Activated T-cell treated with anti-CD3 and anti-CD28 coated beads, Interleukin-2, amount 50 U/mL, for 24 hours (primary cell): ENCODE measurements around the gene ANTXR1.
"Not testable (repeated sequence)": the region's sequence is repeated elsewhere in the genome, so short reads cannot be mapped to it uniquely, and the experiment has no call there.

Source experiments
- DNase-seq: peaks from one replicate; pipeline ENCODE4 v3.0.0-alpha.2; 2020
- H3K27ac Mint-ChIP-seq: 2 replicates; pipeline ENCODE4 v1.8.0; 2020; ENCODE audit warnings: mild to moderate bottlenecking, mixed read lengths
- H3K27me3 Mint-ChIP-seq: 2 replicates; pipeline ENCODE4 v1.8.0; 2020; ENCODE audit warnings: mixed read lengths
- H3K36me3 Mint-ChIP-seq: 2 replicates; pipeline ENCODE4 v1.8.0; 2020; ENCODE audit warnings: low read depth, mixed read lengths
- H3K4me1 Mint-ChIP-seq: 2 replicates; pipeline ENCODE4 v1.8.0; 2020; ENCODE audit warnings: low read depth, mixed read lengths
- H3K4me3 Mint-ChIP-seq: 2 replicates; pipeline ENCODE4 v1.8.0; 2020; ENCODE audit warnings: mild to moderate bottlenecking, moderate library complexity, mixed read lengths
- H3K9me3 Mint-ChIP-seq: 2 replicates; pipeline ENCODE4 v1.8.0; 2020; ENCODE audit warnings: mixed read lengths

The ANTXR1 gene

DNA sequence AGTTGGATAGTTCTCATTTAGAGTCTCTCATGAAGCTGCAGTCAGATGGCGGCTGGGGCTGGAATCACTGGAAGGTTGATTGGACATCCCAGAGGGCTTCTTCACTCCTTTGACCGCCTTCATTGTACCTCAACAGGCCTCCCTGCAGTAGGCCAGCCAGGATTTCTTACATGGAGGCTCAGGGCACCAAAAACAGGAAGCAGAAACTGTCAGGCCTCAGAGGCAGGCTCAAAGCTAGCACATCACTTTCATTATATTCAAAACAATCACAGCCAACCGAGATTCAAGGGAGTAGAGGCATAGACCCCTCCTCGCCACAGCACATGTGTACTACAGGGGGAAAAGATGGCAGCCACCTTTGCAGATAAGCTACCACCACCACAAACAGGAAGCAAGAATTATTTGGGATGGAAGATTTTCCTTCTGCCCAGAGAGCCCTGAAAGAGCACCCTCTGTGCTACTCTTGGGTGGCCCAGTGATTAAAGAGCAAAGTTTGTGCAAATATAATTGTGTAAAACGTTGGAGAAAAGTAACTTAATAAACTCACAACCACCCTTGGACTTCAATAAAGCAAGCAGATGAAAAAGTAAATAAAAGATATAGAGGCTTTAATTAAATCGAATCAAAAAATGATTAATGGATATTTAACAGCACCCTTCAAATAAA lies 218.8 kb downstream of the ANTXR1 start:
- H3K9me3 Mint-ChIP-seq: no peaks in the 10 kb centered on the region
- no peak overlapping the region for H3K4me3 Mint-ChIP-seq
- H3K4me1 Mint-ChIP-seq: no peaks in the 10 kb centered on the region
- peaks cover 22% of the 10 kb centered on the region for H3K27me3 Mint-ChIP-seq
- no peak overlapping the region for H3K27ac Mint-ChIP-seq
- no peaks in the 10 kb centered on the region for H3K36me3 Mint-ChIP-seq
- no peak for DNase-seq

DNA sequence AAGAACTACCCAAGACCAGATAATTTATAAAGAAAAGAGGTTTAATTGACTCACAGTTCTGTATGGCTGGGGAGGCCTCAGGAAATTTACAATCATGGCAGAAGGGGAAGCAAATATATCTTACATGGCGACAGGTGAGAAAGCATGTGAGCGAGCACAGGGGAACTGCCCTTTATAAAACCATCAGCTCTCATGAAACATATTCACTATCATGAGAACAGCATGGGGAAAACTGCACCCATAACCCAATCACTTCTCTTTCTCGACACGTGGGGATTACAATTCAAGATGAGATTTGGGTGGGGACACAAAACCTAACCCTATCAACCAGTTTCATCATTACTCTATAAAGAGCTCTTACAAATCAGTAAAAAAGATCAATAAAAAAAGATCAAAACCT lies 222.9 kb downstream of the ANTXR1 start:
- DNase-seq, H3K4me1 Mint-ChIP-seq, H3K27ac Mint-ChIP-seq, H3K4me3 Mint-ChIP-seq, H3K36me3 Mint-ChIP-seq, H3K9me3 Mint-ChIP-seq: not testable (repeated sequence)
- peaks cover 23% of the 10 kb centered on the region for H3K27me3 Mint-ChIP-seq

- Mint-ChIP-seq H3K4me3 (no peak overlapping the region), H3K36me3 (no peaks in the 10 kb centered on the region), H3K4me1 (no peaks in the 10 kb centered on the region), H3K27me3 (peaks cover 14% of the 10 kb centered on the region), H3K9me3 (no peaks in the 10 kb centered on the region), H3K27ac (no peak overlapping the region)
- no peak for DNase-seq
Observed at GRCh38 chr2:69237070-69237670, 224.2 kb downstream of the ANTXR1 start.

DNA sequence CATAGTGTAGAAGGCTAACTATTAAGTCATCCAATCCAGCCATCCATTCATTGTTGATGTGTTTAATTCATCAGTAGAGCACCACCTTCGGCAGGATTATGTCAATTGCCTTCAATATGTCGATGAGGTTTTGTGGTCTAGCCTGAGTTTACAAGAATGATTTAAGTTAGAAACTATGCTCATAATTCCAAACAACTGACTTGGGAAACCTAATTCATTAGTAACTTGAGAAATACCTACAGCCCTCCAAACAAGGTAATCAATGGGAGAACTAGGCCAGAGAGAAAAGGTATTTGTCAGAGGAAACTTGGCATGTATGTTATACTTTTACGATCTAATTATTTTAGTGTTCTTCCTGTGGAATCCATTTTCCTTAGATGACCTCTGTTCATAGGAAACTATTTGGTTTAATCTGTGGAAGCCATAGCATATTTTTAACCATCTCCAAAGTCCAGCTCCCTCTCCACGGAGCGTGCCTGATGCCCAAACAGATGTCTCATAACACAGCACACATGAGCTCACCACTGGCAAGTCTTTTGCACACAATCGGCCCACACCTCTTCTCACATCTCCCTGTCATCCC lies 225.6 kb downstream of the ANTXR1 start:
- no peak for DNase-seq
- H3K4me3 Mint-ChIP-seq: no peak overlapping the region
- no peaks in the 10 kb centered on the region for H3K36me3 Mint-ChIP-seq
- H3K4me1 Mint-ChIP-seq: no peaks in the 10 kb centered on the region
- no peak overlapping the region for H3K27ac Mint-ChIP-seq
- no peaks in the 10 kb centered on the region for H3K9me3 Mint-ChIP-seq
- H3K27me3 Mint-ChIP-seq: peaks cover 17% of the 10 kb centered on the region

DNA sequence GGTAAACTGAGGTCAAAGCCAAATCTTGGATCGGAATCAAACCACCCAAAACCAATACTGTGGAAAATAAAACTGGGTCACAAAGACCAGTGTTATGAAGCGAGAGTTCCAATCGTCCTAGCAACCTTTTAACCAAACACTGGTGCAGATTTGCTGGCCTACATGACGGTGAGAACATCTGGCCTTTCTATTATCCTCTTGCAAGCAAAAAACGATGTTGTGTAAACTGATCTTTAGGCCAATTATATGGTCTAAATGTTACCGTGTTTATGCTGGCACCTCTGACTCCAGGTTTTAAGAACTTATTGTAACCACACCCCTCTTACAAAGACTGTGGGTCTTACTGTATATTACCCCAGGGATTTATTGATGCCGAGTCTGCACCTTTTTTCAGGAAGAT lies 228.1 kb downstream of the ANTXR1 start:
- DNase-seq: no peak
- H3K27me3 Mint-ChIP-seq: peaks cover 16% of the 10 kb centered on the region

DNA sequence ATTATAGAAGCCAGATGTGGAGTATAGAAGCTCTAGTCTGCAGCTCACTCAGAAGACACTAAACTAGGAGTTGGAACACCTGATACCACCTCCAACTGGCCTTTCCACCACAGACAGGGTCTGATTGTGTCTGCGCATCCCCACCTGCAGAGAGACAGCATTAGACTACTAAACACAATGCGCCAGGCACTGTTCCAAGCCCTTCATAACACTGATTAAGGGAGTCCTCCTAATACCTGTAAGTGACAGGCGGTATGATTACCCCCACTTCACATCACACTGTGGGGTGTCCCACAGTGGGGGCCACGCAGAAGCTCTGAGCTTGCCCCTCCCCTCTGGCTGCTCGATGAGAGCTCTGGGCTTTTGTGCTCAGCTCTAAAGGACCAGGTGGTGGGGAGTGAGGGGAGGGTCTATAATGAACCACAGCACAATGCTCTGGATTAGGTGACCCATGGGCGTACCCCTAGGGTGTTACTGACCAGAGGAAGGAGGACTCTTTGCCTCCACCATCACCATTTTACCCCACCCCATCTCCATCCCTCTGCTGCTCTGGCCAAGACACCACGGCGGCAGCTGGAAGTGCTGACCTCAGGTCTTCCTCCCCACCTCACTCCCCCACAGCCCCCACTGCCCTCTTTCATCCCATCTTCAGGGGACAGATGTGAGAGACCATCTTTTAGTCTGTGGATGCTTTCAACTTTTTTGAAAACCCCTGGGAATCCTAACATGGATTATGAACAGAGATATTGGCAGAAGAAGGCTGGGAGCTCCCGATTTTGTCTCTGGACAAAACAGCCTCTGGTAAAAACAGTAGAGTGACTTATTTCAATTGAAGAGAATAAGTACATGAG lies 228.9 kb downstream of the ANTXR1 start:
- Mint-ChIP-seq H3K36me3 (no peaks in the 10 kb centered on the region), H3K9me3 (no peaks in the 10 kb centered on the region), H3K4me3 (no peak overlapping the region), H3K4me1 (no peaks in the 10 kb centered on the region), H3K27ac (no peak overlapping the region), H3K27me3 (peaks cover 24% of the 10 kb centered on the region)
- DNase-seq: no peak

More for the DNA sequence above, 228.1 kb downstream of the ANTXR1 start:
- no peaks in the 10 kb centered on the region for H3K4me1 Mint-ChIP-seq
- no peak overlapping the region for H3K27ac Mint-ChIP-seq
- no peaks in the 10 kb centered on the region for H3K36me3 Mint-ChIP-seq
- H3K9me3 Mint-ChIP-seq: no peaks in the 10 kb centered on the region
- no peak overlapping the region for H3K4me3 Mint-ChIP-seq

DNA sequence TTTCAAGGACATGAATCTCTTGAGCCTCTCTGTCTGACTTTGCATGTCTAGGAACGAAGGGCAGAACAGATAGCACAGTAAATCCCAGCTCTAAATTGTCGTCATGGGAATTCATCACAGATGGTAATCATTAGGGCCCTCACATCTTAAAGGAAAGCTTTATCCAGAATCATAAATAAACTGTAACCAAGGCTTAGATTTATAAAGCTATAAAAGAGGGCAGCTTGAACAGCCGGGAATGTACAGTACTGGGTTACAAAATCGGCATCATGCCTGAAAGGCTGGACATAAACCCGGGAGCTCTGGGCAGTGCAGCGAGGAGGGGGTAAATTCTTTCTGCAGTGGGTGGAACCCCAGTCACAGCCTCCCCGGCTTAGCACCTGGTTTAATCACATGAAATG lies 229.7 kb downstream of the ANTXR1 start:
- no peaks in the 10 kb centered on the region for H3K36me3 Mint-ChIP-seq
- H3K27ac Mint-ChIP-seq: no peak overlapping the region
- DNase-seq: no peak
- no peaks in the 10 kb centered on the region for H3K4me1 Mint-ChIP-seq
- H3K4me3 Mint-ChIP-seq: no peak overlapping the region
- no peaks in the 10 kb centered on the region for H3K9me3 Mint-ChIP-seq
- peaks cover 28% of the 10 kb centered on the region for H3K27me3 Mint-ChIP-seq

- H3K27me3 Mint-ChIP-seq: peaks cover 31% of the 10 kb centered on the region
- H3K4me1 Mint-ChIP-seq: no peaks in the 10 kb centered on the region
- DNase-seq: no peak
- no peak overlapping the region for H3K4me3 Mint-ChIP-seq
- no peaks in the 10 kb centered on the region for H3K36me3 Mint-ChIP-seq
- H3K27ac Mint-ChIP-seq: no peak overlapping the region
- H3K9me3 Mint-ChIP-seq: no peaks in the 10 kb centered on the region
Observed at GRCh38 chr2:69243652-69244051, 230.7 kb downstream of the ANTXR1 start.

DNA sequence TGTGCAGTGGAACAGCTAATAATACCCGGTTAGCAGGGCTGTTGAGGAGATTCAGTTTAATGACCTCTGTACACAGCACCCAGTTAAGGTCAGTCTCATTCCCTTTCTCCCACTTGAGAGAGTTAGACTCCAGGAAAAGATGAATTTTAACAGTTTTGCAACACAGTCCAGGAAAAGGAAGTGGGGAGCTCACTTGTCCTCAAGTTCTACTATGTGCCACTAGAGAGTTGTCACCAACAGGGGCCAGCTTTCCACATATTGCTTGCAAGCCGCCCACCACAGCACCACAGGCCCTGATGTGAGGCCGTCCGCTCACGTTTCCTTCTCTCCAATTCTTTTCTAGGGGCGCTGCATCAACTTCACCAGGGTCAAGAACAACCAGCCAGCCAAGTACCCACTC lies 231.9 kb downstream of the ANTXR1 start:
- no peak overlapping the region for H3K4me3 Mint-ChIP-seq
- H3K36me3 Mint-ChIP-seq: no peaks in the 10 kb centered on the region
- H3K27me3 Mint-ChIP-seq: peaks cover 33% of the 10 kb centered on the region
- DNase-seq: no peak
- H3K27ac Mint-ChIP-seq: no peak overlapping the region
- no peaks in the 10 kb centered on the region for H3K4me1 Mint-ChIP-seq
- no peaks in the 10 kb centered on the region for H3K9me3 Mint-ChIP-seq

GRCh38 chr2:69247583-69247982 lies 234.6 kb downstream of the ANTXR1 start:
- peaks cover 47% of the 10 kb centered on the region for H3K27me3 Mint-ChIP-seq
- H3K4me1 Mint-ChIP-seq: no peaks in the 10 kb centered on the region

GRCh38 chr2:69248232-69248631 lies 235.3 kb downstream of the ANTXR1 start:
- no peak for DNase-seq
- Mint-ChIP-seq H3K36me3 (no peaks in the 10 kb centered on the region), H3K27ac (no peak overlapping the region), H3K9me3 (no peaks in the 10 kb centered on the region), H3K27me3 (peaks cover 47% of the 10 kb centered on the region), H3K4me3 (no peak overlapping the region), H3K4me1 (no peaks in the 10 kb centered on the region)

More at GRCh38 chr2:69247583-69247982, 234.6 kb downstream of the ANTXR1 start:
- no peak for DNase-seq
- H3K27ac Mint-ChIP-seq: no peak overlapping the region
- no peaks in the 10 kb centered on the region for H3K36me3 Mint-ChIP-seq
- H3K9me3 Mint-ChIP-seq: no peaks in the 10 kb centered on the region
- H3K4me3 Mint-ChIP-seq: no peak overlapping the region

DNA sequence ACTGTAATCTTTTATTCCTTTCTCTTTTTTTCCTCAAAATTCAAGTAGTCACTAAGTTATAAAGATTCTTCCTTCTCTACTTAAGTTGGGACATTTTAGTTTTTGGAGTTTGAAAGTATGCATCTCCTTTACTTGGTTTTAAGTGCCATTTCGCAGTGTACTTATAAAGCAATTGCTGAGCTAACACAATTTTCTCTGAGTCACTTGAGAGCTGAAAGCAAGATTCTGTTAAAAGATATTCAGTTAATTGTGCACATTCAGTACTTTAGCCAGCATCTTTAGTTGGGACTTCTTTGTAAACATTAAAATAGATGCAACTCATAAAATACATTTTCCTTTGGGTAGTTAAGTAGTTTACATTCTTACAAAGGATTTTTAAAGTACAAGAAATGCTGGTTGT lies 238.0 kb downstream of the ANTXR1 start:
- DNase-seq: no peak
- Mint-ChIP-seq H3K36me3 (no peaks in the 10 kb centered on the region), H3K9me3 (no peaks in the 10 kb centered on the region), H3K27ac (no peak overlapping the region), H3K4me1 (no peaks in the 10 kb centered on the region), H3K4me3 (no peak overlapping the region), H3K27me3 (peaks cover 56% of the 10 kb centered on the region)

- Mint-ChIP-seq H3K27me3 (peaks cover 52% of the 10 kb centered on the region), H3K4me1 (no peaks in the 10 kb centered on the region), H3K36me3 (no peaks in the 10 kb centered on the region), H3K27ac (no peak overlapping the region), H3K4me3 (no peak overlapping the region), H3K9me3 (no peaks in the 10 kb centered on the region)
- DNase-seq: no peak
Observed at GRCh38 chr2:69251943-69252342, 239.0 kb downstream of the ANTXR1 start.

GRCh38 chr2:69253112-69253511 lies 240.1 kb downstream of the ANTXR1 start:
- Mint-ChIP-seq H3K4me3 (no peak overlapping the region), H3K4me1 (no peaks in the 10 kb centered on the region), H3K9me3 (peaks cover 5% of the 10 kb centered on the region), H3K36me3 (no peaks in the 10 kb centered on the region), H3K27me3 (peaks cover 49% of the 10 kb centered on the region), H3K27ac (no peak overlapping the region)
- no peak for DNase-seq
